ENCODE results near the gene EML3. TPM values are rescaled to one million over a fixed set of nuclear protein-coding genes. Genes with fewer than 3 reads are reported as not detected.
"Not testable (repeated sequence)": the region's sequence is repeated elsewhere in the genome, so short reads cannot be mapped to it uniquely, and the experiment has no call there.

EML3 gene
- total RNA-seq, 1 experiment from 2014 or later = 51.1 TPM

- H3K27me3 Mint-ChIP-seq (ENCODE audit: low read depth) = no peaks in the 10 kb centered on the region; the same call in 1 of the 2 replicates
- H3K27ac Mint-ChIP-seq = no peak overlapping the region
- TF ChIP-seq NFATC4 (CRISPR knock-in tag; IDR thresholded peaks at IDR 0.05) (no peak), ATF2 (CRISPR knock-in tag; IDR thresholded peaks at IDR 0.05; ENCODE audit: borderline replicate concordance, low read depth) (no peak), ZNF532 (CRISPR knock-in tag; IDR thresholded peaks at IDR 0.05; ENCODE audit: borderline replicate concordance) (no peak), KAT7 (CRISPR knock-in tag; IDR thresholded peaks at IDR 0.05; ENCODE audit: borderline replicate concordance) (no peak), PRRX2 (CRISPR knock-in tag; IDR thresholded peaks at IDR 0.05) (no peak)
- POLR2A ChIA-PET = interaction anchor here (1.5 kb wide), 1 partner anchor 15 kb away, joined by 3 read pairs; the partner anchor contains the start of gene EEF1G
- DNase-seq (ENCODE audit: low spot score) (no peak), ATAC-seq (no peak)
- H3K4me1 Mint-ChIP-seq = peaks cover 19% of the 10 kb centered on the region
- CTCF ChIA-PET = interaction anchor here (0.6 to 1.9 kb wide), 5 partner anchors 15 to 164 kb away, joined by 3 to 6 read pairs (median 4); partner anchors contain the start of genes EEF1G, EML3, LBHD1 and UQCC3
- peaks cover 33% of the 10 kb centered on the region for H3K36me3 Mint-ChIP-seq
- H3K4me3 Mint-ChIP-seq = peak overlapping the region; percentile 99
- H3K9me3 Mint-ChIP-seq = no peaks in the 10 kb centered on the region
These were observed 23.5 kb downstream of the EML3 start for GRCh38 chr11:62588966-62589637.

- H3K36me3 Mint-ChIP-seq = peaks cover 45% of the 10 kb centered on the region
- H3K4me3 Mint-ChIP-seq; H3K9me3 Mint-ChIP-seq; H3K27me3 Mint-ChIP-seq (ENCODE audit: low read depth); DNase-seq (ENCODE audit: low spot score); H3K4me1 Mint-ChIP-seq; CTCF ChIA-PET; H3K27ac Mint-ChIP-seq; POLR2A ChIA-PET; ATAC-seq: not testable (repeated sequence)
These were observed 27.2 kb downstream of the EML3 start for GRCh38 chr11:62585356-62585755.

GRCh38 chr11:62581735-62582134 lies 30.8 kb downstream of the EML3 start:
- DNase-seq (ENCODE audit: low spot score); ATAC-seq; H3K27ac Mint-ChIP-seq; H3K4me1 Mint-ChIP-seq; H3K9me3 Mint-ChIP-seq; H3K4me3 Mint-ChIP-seq; POLR2A ChIA-PET; H3K27me3 Mint-ChIP-seq (ENCODE audit: low read depth): not testable (repeated sequence)
- CTCF ChIA-PET = interaction anchor here (1.0 kb wide), 1 partner anchor 39 kb away, joined by 3 read pairs; no protein-coding TSS in a partner anchor
- H3K36me3 Mint-ChIP-seq = peaks cover 44% of the 10 kb centered on the region

- ATAC-seq = no peak
- ChIA-PET CTCF (no interaction called here), POLR2A (interaction anchor here (0.5 kb wide), 1 partner anchor 227 kb away, joined by 4 read pairs; no protein-coding TSS in a partner anchor)
- Mint-ChIP-seq H3K4me3 (no peak overlapping the region), H3K36me3 (peaks cover 46% of the 10 kb centered on the region), H3K9me3 (no peaks in the 10 kb centered on the region), H3K4me1 (no peaks in the 10 kb centered on the region), H3K27ac (no peak overlapping the region), H3K27me3 (ENCODE audit: low read depth) (no peaks in the 10 kb centered on the region)
- no peak for DNase-seq (ENCODE audit: low spot score)
- TF ChIP-seq AR (CRISPR knock-in tag; IDR thresholded peaks at IDR 0.05) = no peak
- no peak for TF ChIP-seq NR1H2 (CRISPR knock-in tag; IDR thresholded peaks at IDR 0.05)
- TF ChIP-seq GABPB1 (CRISPR knock-in tag; IDR thresholded peaks at IDR 0.05) = no peak
- TF ChIP-seq MYBL2 (CRISPR knock-in tag; IDR thresholded peaks at IDR 0.05) = no peak
- no peak for TF ChIP-seq ATF2 (CRISPR knock-in tag; IDR thresholded peaks at IDR 0.05; ENCODE audit: borderline replicate concordance, low read depth)
- no peak for TF ChIP-seq ZMAT4 (CRISPR knock-in tag; IDR thresholded peaks at IDR 0.05)
- TF ChIP-seq KAT7 (CRISPR knock-in tag; IDR thresholded peaks at IDR 0.05; ENCODE audit: borderline replicate concordance) = no peak
- no peak for TF ChIP-seq TEAD4 (CRISPR knock-in tag; IDR thresholded peaks at IDR 0.05)
- no peak for TF ChIP-seq FOXP4 (CRISPR knock-in tag; IDR thresholded peaks at IDR 0.05)
- TF ChIP-seq MXD4 (CRISPR knock-in tag; IDR thresholded peaks at IDR 0.05; ENCODE audit: borderline replicate concordance) = no peak
These were observed 31.4 kb downstream of the EML3 start for GRCh38 chr11:62580959-62581715.

Measured in WTC11 (cell line).